Stimulated activated CD4-positive, alpha-beta T cell treated with anti-CD3 and anti-CD28 coated beads, Interleukin-15, amount 100 ng/mL, for 24 hours (primary cell): ENCODE measurements around the gene UPF3A.

Experiments used
- DNase-seq: peaks from one replicate; pipeline ENCODE4 v3.0.0-alpha.2; 2020

The UPF3A gene

DNA sequence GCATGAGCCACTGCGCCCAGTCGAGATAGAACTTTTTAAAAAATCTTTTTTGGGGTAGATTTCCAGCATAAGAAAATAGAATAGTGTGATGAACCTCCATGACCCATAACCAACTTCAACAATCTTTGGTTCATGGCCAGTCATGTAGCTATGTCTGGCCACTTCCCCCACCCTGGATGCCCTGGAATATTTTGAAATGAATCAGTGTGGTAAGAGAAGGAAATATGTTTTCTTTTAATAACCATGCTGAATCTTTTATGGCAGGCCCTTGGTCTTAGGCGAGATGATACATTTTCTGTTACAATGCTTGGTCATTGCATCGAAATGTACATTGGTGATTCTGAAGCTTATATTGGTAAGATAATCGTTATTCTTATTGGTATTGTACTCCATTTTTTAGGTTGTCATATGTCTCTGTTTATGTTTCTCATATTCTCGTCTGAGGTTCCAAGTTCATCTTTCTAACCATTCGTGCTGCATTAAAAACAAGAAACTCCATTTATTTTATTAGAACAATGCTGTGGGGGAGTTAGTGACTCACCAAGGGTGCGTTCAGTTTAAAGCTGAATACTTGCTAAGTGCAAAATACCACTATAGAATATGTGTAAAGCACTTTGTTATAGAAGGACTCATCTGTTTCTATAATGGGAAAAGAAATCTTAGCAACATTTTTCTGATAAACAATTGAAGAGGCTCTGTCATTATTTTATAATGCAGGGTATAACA lies 16.4 kb upstream of the UPF3A start:
- no peak for DNase-seq

DNA sequence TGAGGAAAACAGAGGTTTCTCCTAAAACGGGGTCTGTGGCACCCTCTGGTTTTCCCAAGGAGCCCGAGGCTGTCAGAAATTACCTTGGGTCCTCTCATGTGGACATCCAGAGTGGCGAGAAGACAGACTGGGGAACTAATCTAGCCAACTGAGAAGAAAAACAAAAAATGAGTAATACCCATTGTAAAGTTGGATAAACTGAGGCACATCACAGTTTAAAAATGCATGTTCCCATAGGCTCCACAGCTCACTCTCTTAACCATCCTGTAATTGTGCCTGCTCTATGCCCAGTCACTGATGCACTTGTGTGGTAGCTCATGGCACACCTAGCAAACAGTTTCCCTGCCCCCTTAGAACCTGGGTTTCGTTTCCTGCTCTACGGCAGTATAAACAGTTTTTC lies 15.2 kb upstream of the UPF3A start:
- DNase-seq, result no peak

DNA sequence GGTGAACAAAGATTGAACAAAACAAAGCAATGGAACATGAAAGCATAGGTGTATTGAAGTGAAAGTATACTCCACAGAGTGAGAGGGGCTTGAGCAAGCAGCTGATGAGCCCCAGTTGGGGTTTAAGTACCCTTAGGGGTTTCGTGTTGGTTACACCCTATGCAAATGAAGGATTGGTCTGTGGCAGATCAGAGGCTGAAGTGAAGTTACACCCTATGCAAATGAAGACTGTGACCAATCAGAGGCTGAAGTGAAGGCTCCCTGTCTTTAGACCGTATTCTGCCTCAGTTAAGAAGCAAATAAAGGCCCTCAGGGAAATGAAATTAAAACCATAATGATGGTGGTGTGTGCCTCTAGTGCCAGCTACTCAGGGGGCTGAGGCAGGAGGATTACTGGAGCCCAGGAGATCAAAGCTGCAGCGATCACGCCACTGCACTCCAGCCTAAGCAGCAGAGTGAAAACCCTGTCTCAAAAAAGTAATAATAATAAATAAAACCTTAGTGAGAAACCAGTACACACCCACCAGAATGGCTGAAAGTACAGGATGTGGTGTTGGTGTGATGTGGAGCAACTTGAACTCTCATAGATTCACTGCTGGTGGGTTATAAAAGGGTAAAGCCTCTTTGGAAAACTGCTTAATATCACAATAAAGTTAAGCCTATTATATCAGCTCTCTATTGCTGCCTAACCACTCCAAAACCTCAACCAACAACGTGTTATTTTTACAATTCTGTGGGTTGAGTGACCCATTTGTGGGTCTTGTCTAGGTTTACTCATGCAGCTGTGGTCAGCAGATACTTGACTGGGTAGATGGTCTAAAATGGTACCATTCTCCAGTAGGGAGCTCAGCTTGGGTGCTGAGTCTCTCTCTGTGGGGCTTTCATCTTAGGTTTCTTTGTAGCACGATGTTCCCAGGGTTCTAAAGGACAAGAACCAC lies 12.8 kb upstream of the UPF3A start:
- no peak for DNase-seq

DNA sequence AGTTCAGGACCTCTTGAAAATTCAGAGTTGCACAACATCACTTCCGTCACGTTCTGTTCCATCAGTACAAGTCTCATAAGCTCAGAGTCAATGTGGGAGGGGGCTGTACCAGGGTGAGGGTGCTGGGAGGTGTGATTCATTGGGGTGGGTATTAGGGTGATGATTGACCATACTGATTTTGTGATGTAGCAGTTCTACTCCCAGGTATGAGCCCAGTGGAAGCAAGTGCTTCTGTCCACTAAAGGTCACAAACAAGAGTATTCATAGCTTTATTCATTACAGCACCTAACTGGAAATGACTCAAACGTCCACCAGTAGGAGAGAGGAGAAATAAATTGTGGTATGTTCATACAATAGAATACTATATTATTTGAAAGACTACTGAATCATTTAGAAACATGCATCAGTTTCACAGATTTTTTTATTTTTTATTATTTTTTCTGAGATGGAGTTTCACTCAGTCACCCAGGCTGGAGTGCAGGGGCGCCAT lies 12.1 kb upstream of the UPF3A start:
- no peak for DNase-seq

DNA sequence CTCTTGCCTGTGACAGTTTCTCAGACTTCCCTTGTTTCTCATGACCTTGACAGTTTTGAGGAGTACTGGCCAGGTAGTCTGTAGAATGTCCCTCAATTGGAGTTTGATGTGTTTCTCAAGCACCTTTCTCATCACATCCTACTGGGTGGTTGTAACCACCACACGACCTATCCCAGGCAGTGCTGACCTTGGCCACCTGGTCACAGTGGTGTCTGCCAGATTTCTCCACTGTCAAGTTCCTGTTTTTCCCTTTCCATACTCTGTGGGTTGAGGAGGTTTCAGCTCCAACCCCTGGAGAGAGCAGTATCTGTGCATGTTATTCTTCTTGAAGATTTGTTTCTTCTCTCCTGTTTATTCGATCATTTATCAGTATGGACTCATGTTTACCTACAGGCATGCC lies 8.4 kb upstream of the UPF3A start:
- DNase-seq, result no peak

DNA sequence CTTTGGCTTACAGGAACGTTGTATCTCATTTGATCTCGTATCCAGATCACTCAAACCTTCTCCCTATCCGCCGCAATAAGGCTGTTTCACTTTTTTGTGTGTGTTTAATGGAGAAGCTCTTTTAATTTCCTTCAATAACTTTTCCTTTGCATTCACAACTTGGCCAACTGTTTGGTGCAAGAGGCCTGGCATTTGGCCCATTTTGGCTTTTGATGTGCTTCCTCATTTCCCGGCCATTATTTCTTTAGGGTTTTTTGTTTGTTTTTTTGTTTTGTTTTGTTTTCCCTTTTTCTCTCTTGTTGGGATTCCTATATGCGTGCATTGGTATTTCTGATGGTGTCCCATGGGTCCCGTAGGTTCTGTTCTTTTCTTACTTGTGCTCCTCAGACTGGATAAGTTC lies 6.1 kb upstream of the UPF3A start:
- DNase-seq, result no peak

DNA sequence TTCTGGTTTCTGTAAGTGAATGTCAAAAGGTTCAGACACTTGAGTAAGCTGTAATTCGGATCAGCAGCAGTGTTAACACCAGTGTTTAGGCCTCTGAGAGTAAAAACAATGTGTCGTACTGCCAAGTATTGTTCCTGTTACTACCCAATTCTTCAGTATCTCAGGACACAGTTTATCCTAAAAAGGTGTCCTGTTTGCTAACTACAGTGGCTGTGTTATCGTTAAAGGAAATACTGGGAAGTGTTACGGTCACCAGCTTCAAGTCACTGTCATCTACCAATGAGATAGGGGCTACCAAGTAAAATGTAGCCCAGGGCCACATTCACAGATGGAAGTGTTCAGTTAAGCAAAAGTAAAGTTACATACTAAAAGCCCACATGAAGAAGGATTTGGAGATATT lies 2.3 kb upstream of the UPF3A start:
- DNase-seq, result no peak

DNA sequence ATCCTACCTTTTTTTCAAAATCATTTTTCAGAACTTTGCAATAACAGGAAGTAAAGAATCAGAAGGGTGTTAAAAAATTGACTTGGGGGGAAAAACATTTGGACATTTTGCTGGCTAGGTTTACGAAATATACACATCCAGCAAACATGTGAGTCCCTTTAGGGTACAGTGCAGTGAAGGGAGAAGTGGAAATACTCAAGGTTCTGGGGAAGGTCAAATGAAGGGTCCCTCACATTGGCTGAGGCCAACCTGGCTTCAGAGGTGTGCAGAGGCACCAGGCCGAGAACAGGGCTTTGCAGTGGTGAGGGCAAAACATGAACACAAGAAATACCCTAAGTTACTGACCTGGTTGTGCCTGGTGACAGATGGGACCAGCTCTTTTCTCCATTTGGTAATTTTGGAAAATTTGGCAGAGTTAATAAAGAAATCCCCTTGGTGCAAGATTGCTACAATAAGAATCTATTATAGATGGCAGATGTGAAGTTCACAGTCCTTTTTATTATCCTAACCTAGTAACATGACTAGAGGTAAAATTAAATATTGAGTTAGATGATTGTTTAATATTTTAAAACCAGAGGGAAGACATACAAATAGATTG lies 1.5 kb upstream of the UPF3A start:
- no peak for DNase-seq

DNA sequence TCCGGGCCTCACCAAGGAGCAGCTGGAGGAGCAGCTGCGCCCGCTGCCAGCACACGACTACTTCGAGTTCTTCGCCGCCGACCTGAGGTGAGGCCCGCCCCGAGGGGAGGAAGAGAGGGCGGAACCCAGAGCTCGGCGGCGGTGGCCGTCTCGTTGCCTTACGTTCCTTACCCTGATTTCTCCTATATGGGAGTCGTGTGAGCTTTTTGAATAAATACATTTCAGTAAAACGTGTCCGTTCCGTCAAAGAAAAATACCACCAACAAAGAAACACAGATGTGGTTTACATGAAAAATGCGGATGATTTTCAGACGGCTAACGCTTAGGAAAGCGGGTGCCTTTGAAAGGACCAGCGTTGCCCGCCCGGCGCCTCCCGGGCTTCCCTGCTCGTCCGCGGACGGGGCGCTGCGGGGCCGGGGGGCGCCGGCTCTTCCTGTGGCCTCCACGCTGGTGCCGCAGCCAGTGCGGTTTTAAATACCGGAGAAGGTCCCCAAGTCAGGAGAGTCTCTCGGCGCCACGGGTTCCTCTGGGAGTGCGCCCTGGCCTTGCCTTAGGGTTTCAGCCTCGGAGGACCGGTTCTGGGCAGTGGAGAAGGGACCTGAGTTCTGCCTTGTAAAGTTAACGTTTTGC lies 755 bp downstream of the UPF3A start:
- peak; percentile 76 for DNase-seq

DNA sequence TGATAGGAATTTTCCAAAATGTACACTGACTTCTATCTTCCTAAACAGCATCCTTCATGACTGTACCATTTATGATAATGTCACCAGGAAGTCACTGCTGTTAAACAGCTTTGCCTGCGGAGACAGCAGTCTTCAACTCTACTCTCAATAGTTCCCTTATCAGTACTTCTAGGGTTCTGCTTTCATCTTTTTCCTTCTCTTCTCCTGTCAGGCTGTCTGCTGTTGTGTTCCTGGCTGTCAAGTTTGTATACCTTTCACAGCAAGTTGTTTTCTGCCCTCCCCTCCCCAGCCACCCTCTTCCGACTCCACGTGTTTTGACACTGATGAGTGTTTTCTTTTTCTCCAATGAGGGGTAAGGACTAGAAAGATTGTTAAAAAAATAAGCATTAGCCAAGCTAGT lies 2.2 kb downstream of the UPF3A start:
- DNase-seq, result no peak

DNA sequence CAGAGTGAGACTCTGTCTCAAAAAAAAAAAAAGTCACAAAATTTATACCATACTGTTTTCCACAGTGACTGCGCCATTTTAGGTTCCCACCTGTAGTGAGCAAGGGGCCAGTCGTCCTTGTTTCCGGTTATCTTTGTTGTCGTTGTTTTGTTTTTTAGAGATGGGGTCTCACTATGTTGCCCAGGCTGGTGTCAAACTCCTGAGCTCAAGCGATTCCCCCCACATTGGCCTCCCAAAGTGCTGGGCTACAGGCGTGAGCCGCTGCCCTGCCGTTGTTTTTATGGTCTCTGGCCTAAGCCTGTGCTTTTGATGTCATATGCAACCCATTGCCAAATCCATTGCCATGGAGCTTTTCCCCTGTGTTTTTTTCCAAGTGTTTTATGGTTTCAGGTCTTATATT lies 3.3 kb downstream of the UPF3A start:
- no peak for DNase-seq

DNA sequence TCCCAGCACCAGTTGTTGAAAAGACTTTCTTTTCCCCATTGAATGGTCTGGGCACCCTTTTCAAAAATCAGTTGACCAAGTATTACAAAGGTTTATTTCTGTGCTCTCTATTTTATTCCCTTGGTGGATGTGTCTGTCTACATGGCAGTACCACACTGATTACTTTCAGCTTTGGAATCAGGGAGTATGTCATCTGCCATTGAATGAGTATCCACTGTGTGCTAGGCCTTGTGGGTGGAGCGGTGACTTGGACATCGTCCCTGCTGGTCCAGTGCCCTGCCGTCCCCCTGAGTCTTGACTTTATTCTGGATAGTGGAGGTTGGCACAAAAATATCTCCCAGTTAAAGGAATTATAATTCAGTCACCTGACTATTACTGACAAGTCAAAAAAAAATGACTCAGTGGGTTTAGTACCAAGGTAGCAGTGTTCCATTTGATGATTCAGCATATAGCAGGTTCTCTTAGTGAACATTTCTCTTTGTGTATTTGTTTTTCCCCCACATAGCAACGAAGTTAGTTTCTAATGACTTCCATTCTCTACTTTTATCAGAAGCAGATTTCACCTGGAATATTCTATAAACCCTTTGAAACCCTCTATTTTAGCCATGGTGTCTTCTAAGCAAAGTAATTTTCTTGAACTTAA lies 3.9 kb downstream of the UPF3A start:
- no peak for DNase-seq

DNA sequence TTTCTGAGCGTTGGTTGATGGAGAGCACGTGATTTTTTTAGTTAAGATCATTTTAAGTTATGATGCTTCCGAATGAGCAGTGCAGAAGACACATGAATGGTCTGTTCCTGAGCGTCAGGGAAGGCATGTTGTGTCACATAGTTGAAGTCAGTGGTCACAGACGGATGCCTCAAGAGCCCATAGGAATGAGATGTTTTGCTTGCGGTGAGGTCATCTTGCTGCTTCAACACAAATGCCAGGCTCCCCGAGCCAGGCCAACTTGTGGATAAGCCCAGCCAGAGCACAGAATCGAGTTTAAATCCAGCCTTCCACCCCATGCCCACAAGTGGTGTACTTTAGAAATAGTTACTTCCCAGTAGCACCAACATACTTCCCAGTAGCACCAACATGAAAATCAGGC lies 5.4 kb downstream of the UPF3A start:
- no peak for DNase-seq

DNA sequence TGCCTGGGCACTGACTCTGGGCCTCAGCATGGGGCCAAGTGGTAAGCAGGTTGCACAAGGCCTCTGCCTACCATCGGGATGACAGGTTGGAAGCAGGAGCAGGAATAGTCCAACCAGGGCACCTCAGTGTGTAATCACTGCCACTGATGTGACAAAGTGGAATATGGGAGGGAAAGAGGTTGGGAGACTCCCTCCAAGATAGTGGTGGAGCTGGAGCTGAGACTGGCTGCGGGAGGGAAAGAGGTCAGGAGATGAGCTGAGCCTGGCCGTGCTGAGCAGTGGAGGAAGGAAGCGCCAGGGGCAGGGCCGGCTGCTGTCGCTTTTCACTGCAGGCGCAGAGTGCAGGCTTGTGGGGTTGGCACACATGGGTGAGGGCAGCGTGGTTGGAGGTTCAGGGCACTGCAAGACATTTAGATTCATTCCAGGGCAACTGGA lies 6.8 kb downstream of the UPF3A start:
- DNase-seq, result no peak

DNA sequence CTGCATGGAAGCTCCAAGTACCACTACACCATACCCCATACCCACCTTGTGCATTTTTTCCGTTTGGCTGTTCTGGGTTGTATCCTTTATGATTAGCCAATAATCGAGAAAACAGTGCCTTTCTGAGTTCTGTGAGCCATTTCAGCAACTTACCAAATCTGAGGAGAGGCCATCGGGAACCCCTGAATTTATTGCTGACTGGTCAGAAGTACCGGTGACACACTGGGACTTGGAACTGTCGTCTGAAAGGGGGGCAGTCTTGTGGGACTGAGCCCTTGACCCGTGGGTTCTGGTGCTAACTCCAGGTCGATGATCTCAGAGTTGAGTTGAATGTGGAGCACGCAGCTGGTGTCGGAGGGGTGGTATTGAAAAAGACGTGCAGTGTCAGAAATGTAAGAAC lies 15.0 kb downstream of the UPF3A start:
- DNase-seq, result no peak

DNA sequence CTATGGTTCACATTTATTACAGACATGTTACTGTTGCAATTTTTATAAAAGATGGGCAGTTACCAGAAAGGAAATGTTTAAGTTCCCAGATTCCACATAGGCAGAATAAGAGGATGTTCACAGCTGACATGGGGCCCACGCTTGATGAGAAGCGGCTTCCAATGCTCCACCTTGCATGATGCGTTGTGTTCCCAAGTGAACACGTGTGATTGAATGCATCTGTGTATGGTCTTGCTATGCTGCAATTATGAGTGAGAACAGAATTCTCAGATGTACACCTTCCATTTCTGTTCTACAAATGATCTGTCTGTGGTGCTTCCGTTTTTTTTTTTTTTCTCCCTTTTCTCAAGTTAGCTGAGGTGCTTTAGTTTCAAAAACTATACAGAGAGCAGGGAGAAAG lies 15.5 kb downstream of the UPF3A start:
- DNase-seq, result no peak

DNA sequence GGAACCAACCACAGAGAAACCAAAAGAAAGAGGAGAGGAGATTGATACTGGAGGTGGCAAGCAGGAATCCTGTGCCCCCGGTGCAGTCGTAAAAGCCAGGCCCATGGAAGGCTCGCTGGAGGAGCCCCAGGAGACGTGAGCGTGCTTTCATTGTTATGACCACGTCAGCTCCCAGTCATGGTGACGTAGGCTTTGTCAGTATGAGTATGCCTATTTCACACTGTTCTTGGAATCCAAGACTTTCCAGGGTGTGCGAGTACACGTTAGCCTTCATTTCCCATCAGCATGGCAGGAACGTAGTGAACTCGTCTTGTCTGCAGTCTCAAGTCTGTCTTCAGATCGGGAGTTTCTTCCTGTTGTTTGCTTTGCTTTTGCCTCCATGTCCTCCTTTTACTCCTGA lies 17.5 kb downstream of the UPF3A start:
- no peak for DNase-seq

DNA sequence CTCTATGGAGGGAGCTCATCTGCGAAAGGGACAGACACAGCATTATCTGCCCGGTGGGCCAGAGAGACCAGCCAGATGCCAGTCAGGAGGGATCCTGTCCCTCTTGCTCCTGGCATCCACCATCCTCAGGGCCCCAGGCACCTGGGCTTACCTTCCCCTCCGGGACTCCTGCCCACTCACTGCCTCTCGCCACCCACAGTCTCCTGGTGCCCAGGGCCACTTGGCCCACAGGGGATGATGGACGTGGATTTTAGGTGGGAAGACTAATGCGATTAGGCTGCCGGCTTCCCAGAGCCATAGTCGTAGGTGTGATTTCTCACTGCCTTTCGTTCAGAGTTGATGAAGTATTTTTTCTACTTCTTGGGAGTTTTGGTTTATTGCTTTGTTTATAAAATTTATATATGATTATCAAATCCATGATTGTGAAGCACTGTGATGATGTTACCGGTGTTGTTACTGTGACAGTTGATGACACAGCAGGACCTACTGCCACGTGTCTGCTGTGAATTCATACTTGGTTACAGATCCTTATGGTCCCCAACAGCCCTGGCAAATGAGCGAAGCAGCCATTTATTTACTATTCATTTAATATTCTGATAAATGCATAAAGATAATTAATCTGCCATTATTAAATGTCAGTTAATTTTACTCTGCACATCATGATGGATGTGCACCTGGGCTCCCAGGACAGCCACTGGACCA lies 18.4 kb downstream of the UPF3A start:
- no peak for DNase-seq

DNA sequence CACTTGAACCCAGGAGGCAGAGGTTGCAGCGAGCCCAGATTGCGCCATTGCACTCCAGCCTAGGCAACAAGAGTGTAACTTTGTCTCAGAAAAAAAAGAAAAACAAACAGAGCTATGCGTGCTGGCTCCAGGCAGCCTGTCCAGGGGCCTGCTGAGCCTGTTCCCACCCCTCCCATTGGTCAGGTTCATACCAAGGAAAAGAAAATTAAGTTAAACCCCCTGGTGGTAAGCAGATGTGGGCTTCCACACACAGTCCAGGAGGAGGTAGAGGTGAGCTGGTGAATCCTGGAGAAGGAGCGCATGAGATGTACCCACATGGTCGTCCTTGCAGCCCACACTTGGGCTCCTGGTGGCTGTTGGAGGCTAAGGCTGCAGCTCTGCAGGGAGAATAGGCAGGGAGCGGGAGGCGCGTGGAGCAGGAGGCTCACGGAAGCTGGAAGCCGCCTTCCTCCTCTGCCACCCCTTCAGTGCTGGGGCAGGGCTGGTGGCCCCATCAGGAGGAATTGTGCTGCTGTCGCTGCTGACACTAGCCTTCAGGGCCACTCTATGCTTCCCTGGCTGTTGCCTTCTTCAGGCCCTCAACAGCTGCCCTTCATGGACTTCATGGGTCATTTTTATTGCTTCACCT lies 22.4 kb downstream of the UPF3A start:
- DNase-seq, result no peak

DNA sequence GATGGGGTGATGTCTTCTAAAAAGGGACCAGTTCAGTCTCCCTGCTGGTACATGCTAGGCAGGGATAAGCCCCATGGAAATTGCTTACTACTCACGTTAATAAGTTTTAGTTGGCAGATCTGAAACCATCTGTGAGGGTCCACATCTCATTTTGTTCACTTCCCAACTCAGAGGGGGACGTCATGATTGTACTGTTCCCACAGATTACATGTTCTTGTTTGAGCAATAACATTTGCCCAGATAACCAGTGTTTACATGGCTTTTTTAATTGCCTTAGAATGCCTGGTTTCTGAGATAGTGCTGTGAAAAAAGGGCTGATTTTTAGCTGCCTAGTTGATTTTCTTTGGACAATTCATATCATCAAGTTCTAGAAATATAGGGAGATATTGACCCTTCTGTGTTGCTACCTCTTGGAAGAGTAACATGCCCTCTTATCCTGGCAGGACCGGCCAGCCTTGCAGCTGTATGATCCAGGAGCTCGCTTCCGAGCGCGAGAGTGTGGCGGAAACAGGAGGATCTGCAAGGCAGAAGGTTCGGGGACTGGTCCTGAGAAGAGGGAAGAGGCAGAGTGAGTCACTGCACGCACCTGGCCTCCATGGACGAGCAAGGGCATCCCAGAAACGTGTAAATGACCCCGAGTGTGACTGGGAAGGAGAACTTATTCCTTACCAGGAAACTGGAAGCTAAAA lies 23.1 kb downstream of the UPF3A start:
- DNase-seq, result no peak

DNA sequence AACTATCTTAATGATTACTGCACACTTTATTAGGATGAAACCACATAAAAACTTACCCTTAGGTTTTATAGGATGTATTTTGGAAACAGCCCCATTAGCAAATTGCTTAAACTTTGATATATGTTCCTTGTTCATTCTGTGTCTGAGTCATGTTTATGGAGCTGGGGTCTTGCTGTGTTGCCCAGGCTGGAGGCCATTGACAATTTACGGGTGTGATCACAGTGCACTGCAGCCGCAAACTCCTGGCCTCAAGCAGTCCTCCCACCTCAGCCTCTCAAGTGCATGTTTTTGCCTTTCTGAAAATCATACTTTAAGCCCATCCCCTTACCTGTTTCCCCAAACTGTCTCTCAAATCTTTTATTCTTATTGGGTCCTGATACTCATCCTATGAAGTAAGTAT lies 27.7 kb downstream of the UPF3A start:
- no peak for DNase-seq
